Measurements from ENCODE around the gene DFFB.

Gene DFFB

GRCh38 chr1:3926956-3927355 lies 69.7 kb downstream of the DFFB start:
- DNase-seq (no peak), ATAC-seq (no peak)

DNA sequence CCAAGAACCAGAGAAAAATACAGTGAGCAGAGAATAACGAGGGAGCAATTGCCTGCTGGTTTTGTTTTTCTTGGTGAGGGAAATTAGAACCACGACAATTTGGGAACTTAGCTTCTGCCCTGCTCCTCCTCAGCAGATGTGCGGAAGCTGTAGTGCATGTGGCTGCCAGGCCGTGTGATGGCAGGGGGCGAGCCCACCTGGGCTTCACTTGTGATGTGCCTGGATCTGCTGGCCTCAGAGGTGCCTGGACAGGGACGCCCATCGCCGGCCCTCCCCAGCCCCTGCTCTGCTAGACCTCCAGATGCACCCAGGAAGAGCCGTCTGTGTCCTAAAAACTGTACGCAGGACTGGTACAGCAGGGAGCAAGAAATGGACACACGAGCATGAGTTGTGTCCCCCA lies 71.3 kb downstream of the DFFB start:
- ATAC-seq, result no peak
- no peak for DNase-seq

- ATAC-seq, result no peak
- DNase-seq, result no peak
These were observed 71.8 kb downstream of the DFFB start for GRCh38 chr1:3929126-3929525.

DNA sequence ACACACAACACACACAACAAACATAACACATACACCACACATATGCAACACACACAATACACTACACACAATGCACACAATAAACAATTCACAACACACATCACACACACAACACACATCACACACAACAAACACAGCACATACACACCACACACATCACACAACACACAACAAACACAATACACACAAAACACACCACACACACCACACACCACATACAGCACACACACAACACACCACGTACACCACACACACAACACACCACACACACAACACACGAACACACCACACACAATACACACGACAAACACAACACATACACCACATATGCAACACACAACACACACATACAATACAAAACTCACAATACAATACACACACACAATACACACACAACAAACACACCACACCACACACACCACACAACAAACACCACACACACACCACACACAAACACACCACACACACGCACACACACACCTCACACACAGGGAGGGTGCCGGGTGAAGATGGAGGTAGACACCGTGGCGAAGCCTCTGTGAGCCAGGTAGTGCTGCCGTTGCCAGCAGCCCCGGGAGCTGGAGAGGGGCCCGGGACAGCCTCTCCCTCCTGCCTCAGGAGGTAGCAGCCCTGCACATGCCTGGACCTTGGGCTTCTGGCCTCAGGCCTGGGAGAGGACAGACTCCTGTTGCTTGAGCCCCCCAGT lies 73.2 kb downstream of the DFFB start:
- ATAC-seq, result no peak
- DNase-seq, result no peak

DNA sequence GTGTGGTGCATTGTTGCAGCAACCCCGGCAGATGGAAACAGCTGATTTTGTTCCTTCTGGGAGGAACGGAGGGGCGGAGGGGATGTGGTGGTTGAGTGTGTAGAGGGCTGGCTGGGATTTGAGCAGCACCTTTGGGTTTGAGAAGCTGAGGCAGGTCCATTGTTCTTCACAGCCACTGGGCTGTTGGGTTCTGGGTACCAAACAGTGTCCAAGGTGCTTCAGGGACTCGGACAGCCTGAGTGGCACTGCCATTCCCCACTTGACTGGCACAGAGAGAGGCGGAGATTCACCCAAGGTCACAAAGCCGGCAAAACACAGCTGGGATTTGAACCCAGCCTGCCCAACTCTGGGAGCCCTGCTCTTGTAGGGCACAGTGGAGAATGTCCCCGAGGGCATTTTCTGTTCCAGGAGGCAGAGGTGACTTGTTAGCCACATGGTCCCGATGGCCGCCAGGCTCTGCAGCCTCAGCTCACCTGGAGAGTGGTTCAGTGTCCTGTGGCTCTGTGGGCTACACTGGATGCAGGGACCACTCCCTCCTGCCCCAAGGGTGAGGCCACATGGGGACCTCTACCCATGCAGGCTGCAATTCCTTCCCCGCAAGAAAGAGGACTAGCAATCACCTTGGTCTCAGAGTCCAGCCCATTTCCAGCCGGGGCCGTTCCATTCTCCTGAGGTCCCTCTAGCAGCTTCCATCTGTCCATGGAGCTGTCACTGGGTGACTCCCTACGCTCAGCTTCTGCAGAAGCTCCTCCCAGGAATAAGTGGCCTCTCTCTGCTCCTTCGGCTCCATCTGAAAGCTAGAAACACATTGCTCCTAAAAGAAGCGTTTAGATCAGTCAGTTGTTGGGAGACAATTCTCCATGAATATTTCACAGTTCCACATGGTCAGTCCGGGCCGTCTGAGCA lies 74.0 kb downstream of the DFFB start:
- DNase-seq (no peak), ATAC-seq (no peak)

- no peak for DNase-seq
- ATAC-seq, result no peak
These were observed 75.1 kb downstream of the DFFB start for GRCh38 chr1:3932156-3932919.
